GM18511 (cell line): Measurements from ENCODE around the gene HDGFL2.

Experiments
- ATAC-seq: cut with Tn5 transposase; IDR thresholded peaks from one replicate; pipeline ENCODE4 v1.9.1; 2021; ENCODE audit warnings: mild to moderate bottlenecking, moderate library complexity; ENCODE audit not compliant: unreplicated experiment

The HDGFL2 gene

GRCh38 chr19:4472174-4472974, at the start of gene HDGFL2:
Gene HDGFL2, plus strand, starts transcription at chr19:4472297. Its CDS starts 54 bp downstream, at chr19:4472351.
- ATAC-seq: peak; percentile 4

- ATAC-seq: no peak
Observed at GRCh38 chr19:4423416-4424126, 48.5 kb upstream of the HDGFL2 start.

GRCh38 chr19:4425537-4425936, 46.6 kb upstream of the HDGFL2 start:
- no peak for ATAC-seq

GRCh38 chr19:4428326-4428975, 43.6 kb upstream of the HDGFL2 start:
- no peak for ATAC-seq

- no peak for ATAC-seq
Observed at GRCh38 chr19:4429256-4429655, 42.8 kb upstream of the HDGFL2 start.

- no peak for ATAC-seq
Observed at GRCh38 chr19:4429771-4430171, 42.3 kb upstream of the HDGFL2 start.

- ATAC-seq: no peak
Observed at GRCh38 chr19:4430760-4431159, 41.3 kb upstream of the HDGFL2 start.

- ATAC-seq: no peak
Observed at GRCh38 chr19:4431296-4431695, 40.8 kb upstream of the HDGFL2 start.

- ATAC-seq: no peak
Observed at GRCh38 chr19:4431808-4432674, 40.1 kb upstream of the HDGFL2 start.

- ATAC-seq: no peak
Observed at GRCh38 chr19:4432918-4433506, 39.1 kb upstream of the HDGFL2 start.

- no peak for ATAC-seq
Observed at GRCh38 chr19:4434391-4434790, 37.7 kb upstream of the HDGFL2 start.

GRCh38 chr19:4436231-4436630, 35.9 kb upstream of the HDGFL2 start:
- ATAC-seq: no peak

- ATAC-seq: no peak
Observed at GRCh38 chr19:4437103-4437502, 35.0 kb upstream of the HDGFL2 start.

- no peak for ATAC-seq
Observed at GRCh38 chr19:4439243-4439642, 32.9 kb upstream of the HDGFL2 start.

- ATAC-seq: no peak
Observed at GRCh38 chr19:4441994-4442818, 29.9 kb upstream of the HDGFL2 start.

- no peak for ATAC-seq
Observed at GRCh38 chr19:4442819-4443146, 29.3 kb upstream of the HDGFL2 start.

- no peak for ATAC-seq
Observed at GRCh38 chr19:4443188-4443587, 28.9 kb upstream of the HDGFL2 start.

- no peak for ATAC-seq
Observed at GRCh38 chr19:4443966-4444764, 27.9 kb upstream of the HDGFL2 start.
